Heart left ventricle (tissue), 13 donors: ENCODE data around the gene C21orf91.

Experiments used
- CTCF ChIP-seq, 12 donors: fragments of 200-600 bp; sonication (generic) in 4 of 12; IDR thresholded peaks; one replicate each; pipeline versions ENCODE4 v1.5.0 to v1.8.0; 2018 to 2022; ENCODE audit warnings: antibody characterized with exemption in 12 of 12, mild to moderate bottlenecking in 5 of 12
- POLR2A ChIP-seq, 2 donors: fragments of 450-650 bp; IDR thresholded peaks; one replicate each; pipeline ENCODE4 v1.6.1; 2017; ENCODE audit warnings: antibody characterized with exemption in 2 of 2, mild to moderate bottlenecking in 2 of 2, moderate library complexity in 2 of 2
- donor health status: ischemic (EF 13 %, LVEDD 7.1; RV severe dilation, severe dysfunction).
- donor health status: DM: no; HTN: yes; CAD: no.
- donor health status: DM: no; HTN: no; CAD: no.
- donor health status: ischemic (EF 25% LVEDD 6.9; RV normal size, moderate dysfunction).
- donor health status: ischemic (EF 25% LVEDD 5.7; RV mildly dilated, moderate dysfunction).
- donor health status: ischemic (EF 35%, LVEDD 5.7; RV mildly dilated, moderate dysfunction).
- donor health status: nonischemic (EF 11% LVEDD 7.7; RV severe dilation, severe dysfunction).
- donor health status: DM: yes; HTN: yes; CAD: no.
- donor health status: PGD.
- donor health status: ischemic (EF 29% LVEDD 5.4; RV normal size, mild dysfunction).
- donor health status: nonischemic (EF 23%, LVEDD 6.1; RV moderate dilation, normal function).

GRCh38 chr21:17866590-17866989 is 47.4 kb upstream of the C21orf91 start:
- TF ChIP-seq CTCF (IDR thresholded peaks at IDR 0.05) (no peak), POLR2A (IDR thresholded peaks at IDR 0.05) (no peak)
